ENCODE measurements around the gene TSKS.

DNA sequence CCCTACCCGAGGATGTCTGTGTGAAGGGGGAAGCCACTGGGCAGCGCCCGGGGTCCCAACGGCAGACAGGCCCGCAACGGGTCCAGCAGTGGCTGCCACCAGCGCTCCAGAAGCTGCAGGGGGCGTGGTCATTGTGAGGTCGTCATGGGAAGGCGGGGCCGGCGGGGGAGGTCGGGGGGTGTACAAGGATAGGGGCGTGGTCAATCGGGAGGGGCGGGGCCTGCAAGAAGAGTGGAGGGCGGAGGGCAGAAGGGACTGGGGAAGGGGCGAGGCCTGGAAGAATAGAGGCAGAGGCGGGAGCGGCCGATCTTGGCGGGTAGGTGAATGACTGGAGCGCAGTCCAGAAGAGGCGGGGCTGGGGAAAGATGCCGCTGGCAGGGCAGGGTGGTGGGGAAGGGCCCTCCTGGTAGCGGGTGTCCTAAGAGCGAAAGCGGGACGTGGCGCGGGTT is 45.6 kb upstream of the TSKS start:
- TF ChIP-seq, protein P1, sequence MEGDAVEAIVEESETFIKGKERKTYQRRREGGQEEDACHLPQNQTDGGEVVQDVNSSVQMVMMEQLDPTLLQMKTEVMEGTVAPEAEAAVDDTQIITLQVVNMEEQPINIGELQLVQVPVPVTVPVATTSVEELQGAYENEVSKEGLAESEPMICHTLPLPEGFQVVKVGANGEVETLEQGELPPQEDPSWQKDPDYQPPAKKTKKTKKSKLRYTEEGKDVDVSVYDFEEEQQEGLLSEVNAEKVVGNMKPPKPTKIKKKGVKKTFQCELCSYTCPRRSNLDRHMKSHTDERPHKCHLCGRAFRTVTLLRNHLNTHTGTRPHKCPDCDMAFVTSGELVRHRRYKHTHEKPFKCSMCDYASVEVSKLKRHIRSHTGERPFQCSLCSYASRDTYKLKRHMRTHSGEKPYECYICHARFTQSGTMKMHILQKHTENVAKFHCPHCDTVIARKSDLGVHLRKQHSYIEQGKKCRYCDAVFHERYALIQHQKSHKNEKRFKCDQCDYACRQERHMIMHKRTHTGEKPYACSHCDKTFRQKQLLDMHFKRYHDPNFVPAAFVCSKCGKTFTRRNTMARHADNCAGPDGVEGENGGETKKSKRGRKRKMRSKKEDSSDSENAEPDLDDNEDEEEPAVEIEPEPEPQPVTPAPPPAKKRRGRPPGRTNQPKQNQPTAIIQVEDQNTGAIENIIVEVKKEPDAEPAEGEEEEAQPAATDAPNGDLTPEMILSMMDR (IDR thresholded peaks at IDR 0.05) = no peak
- TF ChIP-seq POLR2A (IDR thresholded peaks at IDR 0.05) (peak in 1 of 2 donors; percentile 47), POLR2AphosphoS5 (IDR thresholded peaks at IDR 0.05; ENCODE audit: insufficient read depth in 1 of 2, low read depth in 1 of 2) (peak in 1 of 2 donors; percentile 93)

Measured in vagina (tissue), 2 donors.